ENCODE results near the gene TNFSF15. TPM values are rescaled to one million over a fixed set of nuclear protein-coding genes. Genes with fewer than 3 reads are reported as not detected.
"Not testable (repeated sequence)": the region's sequence is repeated elsewhere in the genome, so short reads cannot be mapped to it uniquely, and the experiment has no call there.

The TNFSF15 gene
- polyA plus RNA-seq, 6 donors from 2014 or later, result 0.16 TPM; not detected in 5

GRCh38 chr9:114746591-114747346, 59.1 kb downstream of the TNFSF15 start:
- Mint-ChIP-seq H3K4me1 (peaks cover 0 to 12% (median 0%) of the 10 kb centered on the region in 3 donors), H3K27me3 (peaks cover 0 to 5% (median 0%) of the 10 kb centered on the region in 3 donors), H3K4me3 (no peak overlapping the region), H3K9me3 (peaks cover 0 to 3% (median 0%) of the 10 kb centered on the region in 7 donors), H3K27ac (no peak overlapping the region), H3K36me3 (no peaks in the 10 kb centered on the region)
- no peak for ATAC-seq (ENCODE audit: low read depth in 2 of 2)
- no peak for DNase-seq

GRCh38 chr9:114745879-114746550, 59.8 kb downstream of the TNFSF15 start:
- H3K9me3 Mint-ChIP-seq, result peaks cover 0 to 3% (median 0%) of the 10 kb centered on the region in 7 donors
- no peaks in the 10 kb centered on the region for H3K36me3 Mint-ChIP-seq
- DNase-seq, result no peak
- H3K27ac Mint-ChIP-seq, result no peak overlapping the region
- H3K4me1 Mint-ChIP-seq, result peaks cover 0 to 12% (median 0%) of the 10 kb centered on the region in 3 donors
- peaks cover 0 to 5% (median 0%) of the 10 kb centered on the region in 3 donors for H3K27me3 Mint-ChIP-seq
- no peak for ATAC-seq (ENCODE audit: low read depth in 2 of 2)
- H3K4me3 Mint-ChIP-seq, result no peak overlapping the region

GRCh38 chr9:114745108-114745848, 60.6 kb downstream of the TNFSF15 start:
- Mint-ChIP-seq H3K4me3 (no peak overlapping the region), H3K4me1 (peaks cover 0 to 12% (median 0%) of the 10 kb centered on the region in 3 donors), H3K27me3 (peaks cover 0 to 2% (median 0%) of the 10 kb centered on the region in 3 donors), H3K27ac (peak overlapping the region in 2 of 6 donors; percentile 6 to 52), H3K9me3 (no peaks in the 10 kb centered on the region), H3K36me3 (no peaks in the 10 kb centered on the region)
- no peak for ATAC-seq (ENCODE audit: low read depth in 2 of 2)
- DNase-seq, result no peak

GRCh38 chr9:114743446-114743845, 62.4 kb downstream of the TNFSF15 start:
- ATAC-seq (ENCODE audit: low read depth in 2 of 2), result no peak
- no peaks in the 10 kb centered on the region for H3K36me3 Mint-ChIP-seq
- H3K27ac Mint-ChIP-seq, result no peak overlapping the region
- peaks cover 0 to 18% (median 9%) of the 10 kb centered on the region in 3 donors for H3K4me1 Mint-ChIP-seq
- H3K9me3 Mint-ChIP-seq, result no peaks in the 10 kb centered on the region
- peaks cover 0 to 5% (median 4%) of the 10 kb centered on the region in 3 donors for H3K27me3 Mint-ChIP-seq
- DNase-seq, result no peak
- H3K4me3 Mint-ChIP-seq, result no peak overlapping the region

- Mint-ChIP-seq H3K4me1 (peaks cover 0 to 18% (median 9%) of the 10 kb centered on the region in 3 donors), H3K9me3 (no peaks in the 10 kb centered on the region), H3K4me3 (no peak overlapping the region), H3K27me3 (peaks cover 0 to 5% (median 4%) of the 10 kb centered on the region in 3 donors), H3K27ac (no peak overlapping the region), H3K36me3 (no peaks in the 10 kb centered on the region)
- no peak for DNase-seq
- ATAC-seq (ENCODE audit: low read depth in 2 of 2), result no peak
Observed at GRCh38 chr9:114742947-114743346, 62.9 kb downstream of the TNFSF15 start.

GRCh38 chr9:114741521-114741920, 64.3 kb downstream of the TNFSF15 start:
- H3K4me3 Mint-ChIP-seq, result not testable (repeated sequence)
- peaks cover 4 to 18% (median 9%) of the 10 kb centered on the region in 3 donors for H3K4me1 Mint-ChIP-seq

DNA sequence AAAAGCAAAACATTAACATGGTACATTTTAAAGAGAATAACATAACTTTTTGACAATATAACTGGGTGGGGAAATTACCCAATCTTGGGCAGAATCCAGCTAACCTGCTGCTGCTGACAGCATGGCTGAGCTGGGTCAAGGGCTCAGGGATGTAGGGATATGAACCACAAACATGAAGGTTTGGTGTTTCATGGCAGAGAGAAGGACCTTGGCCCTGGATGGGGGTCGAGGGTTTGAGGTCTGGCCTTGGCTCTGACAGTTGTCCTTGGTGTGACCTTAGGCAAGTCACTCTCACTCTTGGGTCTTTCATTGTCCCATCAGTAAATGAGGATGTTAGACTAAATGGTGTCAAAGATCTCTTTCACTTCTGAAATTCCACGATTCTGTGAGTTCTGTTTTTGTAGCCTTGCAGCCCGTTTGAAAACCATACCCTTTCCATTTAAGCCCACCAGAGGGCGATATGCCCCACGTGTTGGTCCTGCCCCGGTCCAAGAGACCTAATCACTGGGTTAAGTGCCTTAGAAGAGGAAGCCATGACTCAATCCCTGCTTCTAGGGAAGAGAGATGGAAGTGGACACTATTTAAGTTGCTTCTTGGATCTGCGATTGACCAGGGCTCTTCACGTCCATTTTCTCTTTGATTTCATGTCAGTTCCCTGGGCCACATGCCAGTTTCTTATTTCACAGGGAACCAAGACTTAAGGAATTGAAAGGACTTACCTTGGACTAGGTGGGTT, 67.1 kb downstream of the TNFSF15 start:
- peak; percentile 94 to 96 for ATAC-seq (ENCODE audit: low read depth in 2 of 2)
- peaks cover 0 to 9% (median 4%) of the 10 kb centered on the region in 3 donors for H3K27me3 Mint-ChIP-seq
- no peaks in the 10 kb centered on the region for H3K36me3 Mint-ChIP-seq
- no peak overlapping the region for H3K4me3 Mint-ChIP-seq
- H3K27ac Mint-ChIP-seq, result peak overlapping the region in 1 of 6 donors; percentile 84
- H3K9me3 Mint-ChIP-seq, result no peaks in the 10 kb centered on the region
- DNase-seq, result peak; percentile 76
- H3K4me1 Mint-ChIP-seq, result peaks cover 6 to 18% (median 9%) of the 10 kb centered on the region in 3 donors

More at GRCh38 chr9:114741521-114741920, 64.3 kb downstream of the TNFSF15 start:
- not testable (repeated sequence) for ATAC-seq (ENCODE audit: low read depth in 2 of 2); H3K27me3 Mint-ChIP-seq; H3K27ac Mint-ChIP-seq; DNase-seq; H3K36me3 Mint-ChIP-seq; H3K9me3 Mint-ChIP-seq

DNA sequence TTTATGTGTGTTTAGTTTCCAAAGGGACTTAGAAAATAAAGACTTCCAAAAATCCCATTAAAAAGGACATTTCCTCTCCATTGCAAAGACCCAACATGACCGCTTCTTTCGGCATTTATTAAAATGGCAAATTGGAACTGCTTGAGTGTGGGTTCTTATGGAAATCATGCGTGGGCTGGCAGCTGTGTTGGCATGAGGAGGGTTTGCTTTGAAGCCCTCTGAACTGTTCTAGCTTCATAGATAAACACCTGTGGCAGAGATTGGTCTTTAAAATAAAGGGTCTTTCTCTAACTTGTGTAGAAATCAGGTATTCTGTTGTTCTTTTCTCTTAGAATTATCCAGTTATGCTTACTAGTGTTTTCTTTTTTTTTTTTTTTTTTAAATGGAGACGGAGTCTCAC, 68.0 kb downstream of the TNFSF15 start:
- Mint-ChIP-seq H3K4me1 (peaks cover 6 to 18% (median 9%) of the 10 kb centered on the region in 3 donors), H3K9me3 (no peaks in the 10 kb centered on the region), H3K27ac (peak overlapping the region in 1 of 6 donors; percentile 70), H3K27me3 (peaks cover 0 to 9% (median 4%) of the 10 kb centered on the region in 3 donors), H3K36me3 (no peaks in the 10 kb centered on the region), H3K4me3 (no peak overlapping the region)
- DNase-seq (no peak), ATAC-seq (ENCODE audit: low read depth in 2 of 2) (no peak)

DNA sequence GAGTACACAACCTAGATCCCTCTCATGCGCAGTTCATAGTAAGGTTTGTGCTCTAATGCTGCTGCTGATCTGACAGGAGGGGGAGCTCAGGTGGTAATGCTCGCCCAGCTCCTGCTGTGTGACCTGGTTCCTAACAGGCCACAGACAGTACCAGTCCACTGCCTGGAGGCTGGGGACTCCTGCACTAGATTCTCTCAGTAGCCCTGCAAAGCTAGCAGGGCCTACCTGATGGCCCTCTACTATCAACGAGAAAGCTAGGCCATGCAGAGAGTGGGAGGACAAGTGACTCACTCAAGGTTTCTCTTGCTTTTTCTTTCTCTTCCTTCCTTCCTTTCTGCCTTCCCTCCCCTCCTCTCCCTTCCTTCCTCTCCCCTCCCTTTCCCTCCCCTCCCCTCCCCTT, 68.7 kb downstream of the TNFSF15 start:
- DNase-seq (no peak), ATAC-seq (ENCODE audit: low read depth in 2 of 2) (no peak)
- Mint-ChIP-seq H3K9me3 (no peaks in the 10 kb centered on the region), H3K4me3 (no peak overlapping the region), H3K36me3 (no peaks in the 10 kb centered on the region), H3K27me3 (peaks cover 0 to 9% (median 4%) of the 10 kb centered on the region in 3 donors), H3K27ac (no peak overlapping the region), H3K4me1 (peaks cover 6 to 18% (median 9%) of the 10 kb centered on the region in 3 donors)

DNA sequence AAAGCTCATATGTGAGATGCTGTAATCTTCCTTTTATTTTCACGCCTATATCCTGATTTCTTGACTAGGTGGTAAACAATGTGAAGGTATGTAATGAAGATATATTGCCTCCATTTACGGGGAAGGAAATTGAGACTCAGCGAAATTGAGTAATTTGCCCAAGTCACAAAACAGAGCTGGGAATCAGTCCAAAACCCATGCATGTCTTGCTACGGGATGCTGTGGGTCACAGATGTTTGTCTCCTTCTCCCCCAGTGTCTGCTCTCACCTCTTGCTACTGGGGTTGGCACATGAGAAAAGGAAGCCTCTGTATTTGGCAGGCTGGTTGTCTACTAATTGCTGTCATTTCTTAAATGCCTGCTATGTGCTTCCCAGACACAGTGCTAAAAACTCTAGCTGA, 70.1 kb downstream of the TNFSF15 start:
- Mint-ChIP-seq H3K9me3 (no peaks in the 10 kb centered on the region), H3K4me3 (no peak overlapping the region), H3K4me1 (peaks cover 6 to 18% (median 9%) of the 10 kb centered on the region in 3 donors), H3K27me3 (peaks cover 0 to 9% (median 4%) of the 10 kb centered on the region in 3 donors), H3K27ac (peak overlapping the region in 1 of 6 donors; percentile 51), H3K36me3 (no peaks in the 10 kb centered on the region)
- no peak for ATAC-seq (ENCODE audit: low read depth in 2 of 2)
- DNase-seq, result no peak

DNA sequence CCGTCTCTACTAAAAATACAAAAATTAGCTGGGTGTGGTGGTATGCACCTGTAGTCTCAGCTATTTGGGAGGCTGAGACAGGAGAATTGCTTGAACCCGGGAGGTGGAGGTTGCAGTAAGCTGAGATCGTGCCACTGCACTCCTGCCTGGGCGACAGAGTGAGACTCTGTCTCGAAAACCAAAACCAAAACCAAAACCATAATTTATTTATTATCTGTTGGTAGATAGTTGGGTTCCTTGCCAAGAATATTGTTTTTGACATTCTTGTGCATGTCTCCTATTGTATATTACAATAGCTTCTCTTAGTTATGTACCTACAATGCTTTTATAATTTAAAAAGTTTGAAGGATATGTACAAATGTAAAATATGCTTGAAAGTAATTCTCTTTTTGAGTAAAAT, 70.7 kb downstream of the TNFSF15 start:
- peaks cover 6 to 18% (median 9%) of the 10 kb centered on the region in 3 donors for H3K4me1 Mint-ChIP-seq
- not testable (repeated sequence) for DNase-seq; H3K9me3 Mint-ChIP-seq; ATAC-seq (ENCODE audit: low read depth in 2 of 2); H3K27ac Mint-ChIP-seq; H3K36me3 Mint-ChIP-seq; H3K27me3 Mint-ChIP-seq
- peak overlapping the region in 2 of 8 donors; percentile 34 to 39 for H3K4me3 Mint-ChIP-seq

Data from naive B cell (primary cell).